ENCODE measurements around the gene PTPN4.

DNA sequence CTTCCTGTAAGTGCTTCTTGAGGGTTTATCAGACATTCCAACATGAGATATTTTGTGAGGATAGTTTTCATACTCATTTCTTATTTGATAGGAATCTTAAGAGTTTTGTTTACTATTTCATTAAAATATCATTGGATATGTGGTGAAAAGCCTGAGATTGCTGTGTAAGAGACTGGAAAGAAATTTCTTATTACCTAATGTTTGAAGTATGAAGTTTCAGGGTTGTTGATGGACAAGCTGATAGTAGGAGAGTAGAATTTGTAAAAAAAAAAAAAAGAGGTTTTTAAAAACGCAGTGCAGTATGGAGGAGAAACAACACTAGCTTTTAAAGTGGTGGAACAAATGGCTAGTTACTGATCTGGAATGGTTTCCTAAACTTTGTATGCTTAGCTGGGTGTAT is 260.8 kb downstream of the PTPN4 start:
- TF ChIP-seq, protein P1, sequence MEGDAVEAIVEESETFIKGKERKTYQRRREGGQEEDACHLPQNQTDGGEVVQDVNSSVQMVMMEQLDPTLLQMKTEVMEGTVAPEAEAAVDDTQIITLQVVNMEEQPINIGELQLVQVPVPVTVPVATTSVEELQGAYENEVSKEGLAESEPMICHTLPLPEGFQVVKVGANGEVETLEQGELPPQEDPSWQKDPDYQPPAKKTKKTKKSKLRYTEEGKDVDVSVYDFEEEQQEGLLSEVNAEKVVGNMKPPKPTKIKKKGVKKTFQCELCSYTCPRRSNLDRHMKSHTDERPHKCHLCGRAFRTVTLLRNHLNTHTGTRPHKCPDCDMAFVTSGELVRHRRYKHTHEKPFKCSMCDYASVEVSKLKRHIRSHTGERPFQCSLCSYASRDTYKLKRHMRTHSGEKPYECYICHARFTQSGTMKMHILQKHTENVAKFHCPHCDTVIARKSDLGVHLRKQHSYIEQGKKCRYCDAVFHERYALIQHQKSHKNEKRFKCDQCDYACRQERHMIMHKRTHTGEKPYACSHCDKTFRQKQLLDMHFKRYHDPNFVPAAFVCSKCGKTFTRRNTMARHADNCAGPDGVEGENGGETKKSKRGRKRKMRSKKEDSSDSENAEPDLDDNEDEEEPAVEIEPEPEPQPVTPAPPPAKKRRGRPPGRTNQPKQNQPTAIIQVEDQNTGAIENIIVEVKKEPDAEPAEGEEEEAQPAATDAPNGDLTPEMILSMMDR (IDR thresholded peaks at IDR 0.05) = no peak
- TF ChIP-seq POLR2A (IDR thresholded peaks at IDR 0.05) = no peak

All from esophagus squamous epithelium (tissue), 4 donors.